HEK293T (cell line): Measurements from ENCODE around the gene SUZ12.

Source experiments
- ARNT ChIP-seq: fragments of 450-650 bp; IDR thresholded peaks from 2 replicates; pipeline ENCODE4 v1.6.1; 2017; ENCODE audit warnings: mild to moderate bottlenecking
- ELF4 ChIP-seq: fragments of 450-650 bp; IDR thresholded peaks from 2 replicates; pipeline ENCODE4 v1.6.1; 2017; ENCODE audit warnings: antibody characterized with exemption
- FOXK2 ChIP-seq: fragments of 450-650 bp; IDR thresholded peaks from 2 replicates; pipeline ENCODE4 v1.6.1; 2016; ENCODE audit warnings: mild to moderate bottlenecking
- HDGF ChIP-seq: fragments of 450-650 bp; IDR thresholded peaks from 2 replicates; pipeline ENCODE4 v1.6.1; 2017; ENCODE audit warnings: antibody characterized with exemption, borderline replicate concordance
- L3MBTL2 ChIP-seq: fragments of 450-650 bp; conservative IDR thresholded peaks from 2 replicates; pipeline ENCODE4 v1.6.1; 2016; ENCODE audit warnings: mild to moderate bottlenecking
- SP1 ChIP-seq: fragments of 450-650 bp; IDR thresholded peaks from 2 replicates; pipeline ENCODE4 v1.6.1; 2017
- SUZ12 ChIP-seq: fragments of 450-650 bp; IDR thresholded peaks from 2 replicates; pipeline ENCODE4 v1.6.1; 2016; ENCODE audit warnings: mild to moderate bottlenecking
- TARDBP ChIP-seq: fragments of 450-650 bp; IDR thresholded peaks from 2 replicates; pipeline ENCODE4 v1.6.1; 2016

DNA sequence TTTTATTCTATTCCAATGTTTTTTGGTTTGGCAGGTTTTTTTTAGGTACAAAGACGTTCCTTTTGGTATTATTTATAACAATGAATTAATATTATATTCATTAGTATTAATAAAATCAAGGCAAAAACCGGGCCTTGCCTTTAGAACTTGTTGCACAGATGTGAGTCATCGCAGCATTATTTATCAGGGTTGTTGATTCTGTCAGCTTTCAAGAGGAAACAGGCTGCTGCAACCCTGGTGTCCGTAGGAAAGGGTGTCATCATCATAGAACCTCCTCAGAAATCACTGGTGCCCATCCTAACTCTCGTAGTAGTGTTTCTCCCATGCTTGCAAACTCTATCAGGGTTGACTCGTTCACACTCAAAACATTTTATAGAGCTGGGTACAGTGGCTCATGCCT is 60.2 kb downstream of the SUZ12 start:
- TF ChIP-seq SP1 (no peak), L3MBTL2 (no peak), TARDBP (no peak), ELF4 (no peak), HDGF (no peak), FOXK2 (no peak), SUZ12 (no peak), ARNT (no peak)
